Mesenchymal stem cell (in vitro differentiated cells and primary cell): Measurements from ENCODE around the gene GNG12.

ENCODE experiments used
- DNase-seq: peaks from one replicate; pipeline ENCODE4 v3.0.0-alpha.2; 2013
- H2AFZ ChIP-seq: one replicate; pipeline ENCODE4 v1.6.1; 2013; ENCODE audit warnings: low read depth, mild to moderate bottlenecking, control low read depth, inconsistent platforms, low read length, moderate library complexity
- H2AK5ac ChIP-seq: 2 replicates; pipeline ENCODE4 v1.6.1; 2013; ENCODE audit warnings: low read length, moderate library complexity, mild to moderate bottlenecking, inconsistent platforms; ENCODE audit not compliant: severe bottlenecking
- H2BK120ac ChIP-seq: one replicate; pipeline ENCODE4 v1.6.1; 2013; ENCODE audit warnings: low read depth, mild to moderate bottlenecking, inconsistent platforms, low read length, moderate library complexity
- H2BK12ac ChIP-seq, 2 experiments: one replicate each; pipeline ENCODE4 v1.6.1; 2013; ENCODE audit warnings: inconsistent platforms in 2 of 2, low read length in 2 of 2, mild to moderate bottlenecking in 2 of 2, moderate library complexity in 2 of 2, control low read depth in 1 of 2
- H2BK15ac ChIP-seq: one replicate; pipeline ENCODE4 v1.6.1; 2013; ENCODE audit warnings: mild to moderate bottlenecking, low read depth, inconsistent platforms; ENCODE audit not compliant: poor library complexity, severe bottlenecking
- H2BK5ac ChIP-seq: 2 replicates; pipeline ENCODE4 v1.6.1; 2013; ENCODE audit warnings: low read depth, mild to moderate bottlenecking, low read length, control low read depth, inconsistent platforms; ENCODE audit not compliant: poor library complexity, severe bottlenecking
- H3K14ac ChIP-seq, 2 experiments: one replicate each; pipeline ENCODE4 v1.6.1; 2013; ENCODE audit warnings: inconsistent platforms in 2 of 2, low read length in 2 of 2, control low read depth in 1 of 2, mild to moderate bottlenecking in 1 of 2, moderate library complexity in 1 of 2
- H3K18ac ChIP-seq, 2 experiments: one replicate each; pipeline ENCODE4 v1.6.1; 2013; ENCODE audit warnings: inconsistent platforms in 2 of 2, low read length in 2 of 2, control low read depth in 1 of 2, low read depth in 1 of 2, mild to moderate bottlenecking in 1 of 2
- H3K23ac ChIP-seq, 2 experiments: one replicate each; pipeline ENCODE4 v1.6.1; 2013; ENCODE audit warnings: inconsistent platforms in 2 of 2, low read length in 2 of 2, mild to moderate bottlenecking in 2 of 2, moderate library complexity in 2 of 2, control low read depth in 1 of 2
- H3K27ac ChIP-seq: 2 replicates; pipeline ENCODE4 v1.5.1; 2013; ENCODE audit warnings: mild to moderate bottlenecking, moderate library complexity, low read length, control low read depth, inconsistent platforms; ENCODE audit not compliant: poor library complexity, severe bottlenecking
- H3K27me3 ChIP-seq, 2 experiments: 2 replicates each; pipeline versions ENCODE4 v1.6.1 to v1.7.0; 2013; ENCODE audit warnings: low read length in 2 of 2, mild to moderate bottlenecking in 2 of 2, moderate library complexity in 2 of 2, control low read depth in 1 of 2, inconsistent platforms in 1 of 2; ENCODE audit not compliant: control insufficient read depth in 1 of 2, insufficient read depth in 1 of 2
- H3K36me3 ChIP-seq, 2 experiments: 2 replicates each; pipeline versions ENCODE4 v1.6.1 to v1.7.0; 2013; ENCODE audit warnings: low read length in 2 of 2, control low read depth in 1 of 2, inconsistent platforms in 1 of 2, low read depth in 1 of 2, mild to moderate bottlenecking in 1 of 2; ENCODE audit not compliant: insufficient read depth in 2 of 2, control insufficient read depth in 1 of 2
- H3K4ac ChIP-seq, 2 experiments: one replicate each; pipeline ENCODE4 v1.6.1; 2013; ENCODE audit warnings: inconsistent platforms in 2 of 2, low read length in 2 of 2, mild to moderate bottlenecking in 2 of 2, moderate library complexity in 2 of 2, control low read depth in 1 of 2, low read depth in 1 of 2
- H3K4me1 ChIP-seq: 2 replicates; pipeline ENCODE4 v1.6.1; 2013; ENCODE audit warnings: low read depth, low read length, control low read depth; ENCODE audit not compliant: control insufficient read depth, insufficient read depth
- H3K4me2 ChIP-seq: 2 replicates; pipeline ENCODE4 v1.6.1; 2013; ENCODE audit warnings: low read length, mild to moderate bottlenecking, inconsistent platforms; ENCODE audit not compliant: poor library complexity, severe bottlenecking
- H3K4me3 ChIP-seq, 2 experiments: 2 replicates each; pipeline versions ENCODE4 v1.5.1 to v1.7.0; 2013; ENCODE audit warnings: low read length in 2 of 2, mild to moderate bottlenecking in 2 of 2, control low read depth in 1 of 2, low read depth in 1 of 2; ENCODE audit not compliant: insufficient read depth in 1 of 2
- H3K79me1 ChIP-seq: replicated peaks from 2 replicates; pipeline ENCODE4 v1.6.1; 2013; ENCODE audit warnings: mild to moderate bottlenecking, control low read depth, low read length, inconsistent platforms; ENCODE audit not compliant: poor library complexity, severe bottlenecking
- H3K9ac ChIP-seq: 2 replicates; pipeline ENCODE4 v1.7.0; 2013; ENCODE audit warnings: mild to moderate bottlenecking, low read length, moderate library complexity
- H3K9me3 ChIP-seq: 2 replicates; pipeline ENCODE4 v1.7.0; 2013; ENCODE audit warnings: mild to moderate bottlenecking, low read length; ENCODE audit not compliant: control insufficient read depth
- H4K8ac ChIP-seq: one replicate; pipeline ENCODE4 v1.6.1; 2013; ENCODE audit warnings: inconsistent platforms, mild to moderate bottlenecking, low read length, moderate library complexity
- H4K91ac ChIP-seq: one replicate; pipeline ENCODE4 v1.6.1; 2013; ENCODE audit warnings: mild to moderate bottlenecking, low read length, inconsistent platforms
- WGBS: methylation state at CpG from one replicate; pipeline ENCODE4 v1.1.7; 2013; ENCODE audit warnings: mixed read lengths; 5-methylcytosine and 5-hydroxymethylcytosine counted together

Gene GNG12

GRCh38 chr1:67719329-67720196 lies 113.7 kb downstream of the GNG12 start:
- Histone ChIP-seq H3K4me1 (peaks cover 24% of the 10 kb centered on the region), H3K4ac (no peak overlapping the region), H2BK120ac (no peak overlapping the region), H4K8ac (no peak overlapping the region), H3K9me3 (no peaks in the 10 kb centered on the region), H3K23ac (peak overlapping the region in 1 of 2 experiments; percentile 49), H2BK12ac (peak overlapping the region in 1 of 2 experiments; percentile 33), H4K91ac (no peak overlapping the region), H3K18ac (no peak overlapping the region), H2BK5ac (no peak overlapping the region), H3K14ac (no peak overlapping the region), H3K79me1 (peaks cover 31% of the 10 kb centered on the region), H2BK15ac (no peak overlapping the region), H3K9ac (no peak overlapping the region), H3K27me3 (no peaks in the 10 kb centered on the region), H3K36me3 (peaks cover 3 to 4% of the 10 kb centered on the region in 2 experiments), H2AK5ac (no peak overlapping the region), H3K4me3 (no peak overlapping the region), H3K27ac (no peak overlapping the region), H2AFZ (no peak overlapping the region), H3K4me2 (no peak overlapping the region)
- no peak for DNase-seq
- WGBS = 88% methylated on average over 4 of the region's 6 CpGs

GRCh38 chr1:67717876-67718275 lies 115.4 kb downstream of the GNG12 start:
- Histone ChIP-seq H3K27me3 (no peaks in the 10 kb centered on the region), H2BK5ac (no peak overlapping the region), H4K91ac (no peak overlapping the region), H3K4me3 (no peak overlapping the region), H2BK15ac (no peak overlapping the region), H3K14ac (no peak overlapping the region), H2BK120ac (no peak overlapping the region), H3K4me2 (no peak overlapping the region), H3K36me3 (peaks cover 3 to 4% of the 10 kb centered on the region in 2 experiments), H3K27ac (no peak overlapping the region), H3K79me1 (peaks cover 34% of the 10 kb centered on the region), H4K8ac (no peak overlapping the region), H2AFZ (no peak overlapping the region), H3K4me1 (peaks cover 21% of the 10 kb centered on the region), H3K23ac (no peak overlapping the region), H2BK12ac (no peak overlapping the region), H3K18ac (no peak overlapping the region), H3K9me3 (no peaks in the 10 kb centered on the region), H3K9ac (no peak overlapping the region), H2AK5ac (no peak overlapping the region), H3K4ac (no peak overlapping the region)
- 83% methylated on average over 4 of the region's 4 CpGs for WGBS
- no peak for DNase-seq

DNA sequence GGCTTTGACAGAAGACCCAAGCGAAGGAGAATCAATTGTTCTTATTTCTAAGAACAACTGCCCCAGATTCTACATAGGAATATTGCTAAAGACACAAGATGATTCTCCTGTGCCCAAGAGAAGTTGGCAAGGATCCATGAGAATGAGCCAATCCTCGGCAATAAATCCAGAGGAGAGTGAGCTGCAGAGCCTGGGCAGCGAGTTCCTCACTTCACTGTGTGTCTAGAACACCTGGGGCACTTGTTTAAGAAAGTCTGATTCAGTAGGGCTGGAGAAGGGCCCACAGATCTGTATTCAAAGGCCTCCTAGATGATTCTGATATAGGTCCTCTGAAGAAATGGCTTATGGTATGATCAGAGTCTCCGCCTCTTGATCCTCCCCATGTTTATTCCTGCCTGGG lies 116.5 kb downstream of the GNG12 start:
- Histone ChIP-seq H3K79me1 (peaks cover 39% of the 10 kb centered on the region), H3K23ac (no peak overlapping the region), H3K4me1 (peaks cover 23% of the 10 kb centered on the region), H2AFZ (no peak overlapping the region), H2BK5ac (no peak overlapping the region), H3K9ac (no peak overlapping the region), H3K27me3 (no peaks in the 10 kb centered on the region), H3K27ac (no peak overlapping the region), H3K4me3 (no peak overlapping the region), H2BK120ac (no peak overlapping the region), H4K91ac (no peak overlapping the region), H4K8ac (no peak overlapping the region), H2AK5ac (no peak overlapping the region), H3K18ac (no peak overlapping the region), H3K4me2 (no peak overlapping the region), H3K36me3 (peaks cover 3 to 4% of the 10 kb centered on the region in 2 experiments), H3K4ac (no peak overlapping the region), H2BK12ac (no peak overlapping the region), H3K9me3 (no peaks in the 10 kb centered on the region), H2BK15ac (no peak overlapping the region), H3K14ac (no peak overlapping the region)
- no peak for DNase-seq
- whole genome bisulfite sequencing = 94% methylated on average over 4 of the region's 4 CpGs

DNA sequence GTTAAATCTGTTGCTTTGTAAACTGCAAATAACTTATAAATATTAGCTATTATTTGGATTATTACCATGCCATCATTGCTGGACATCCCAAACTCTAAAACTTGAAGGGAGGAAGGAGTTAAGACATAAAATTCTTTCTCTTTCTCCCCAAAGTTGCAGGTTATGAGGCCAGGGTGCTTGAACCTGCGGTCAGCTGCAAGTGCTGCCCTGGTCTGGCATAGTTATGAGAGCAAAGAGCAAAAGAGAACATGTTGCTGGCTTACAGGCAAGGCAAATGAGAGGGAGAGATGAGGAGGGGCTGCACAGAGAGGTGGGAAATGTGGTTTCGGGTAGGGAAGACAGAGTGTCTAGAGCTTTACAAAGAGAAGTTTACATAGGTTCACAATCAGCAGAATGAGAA lies 117.4 kb downstream of the GNG12 start:
- H3K9ac ChIP-seq = no peak overlapping the region
- H2AFZ ChIP-seq = no peak overlapping the region
- no peak overlapping the region for H3K23ac ChIP-seq
- no peak overlapping the region for H3K4me2 ChIP-seq
- no peak overlapping the region for H3K27ac ChIP-seq
- no peak overlapping the region for H4K8ac ChIP-seq
- 100% methylated on average over 2 of the region's 2 CpGs for WGBS
- H3K18ac ChIP-seq = no peak overlapping the region
- peaks cover 19% of the 10 kb centered on the region for H3K4me1 ChIP-seq
- no peak overlapping the region for H2BK5ac ChIP-seq
- no peak overlapping the region for H3K4ac ChIP-seq
- no peak overlapping the region for H4K91ac ChIP-seq
- no peaks in the 10 kb centered on the region for H3K9me3 ChIP-seq
- no peak overlapping the region for H2BK120ac ChIP-seq
- peaks cover 37% of the 10 kb centered on the region for H3K79me1 ChIP-seq
- no peak overlapping the region for H2BK12ac ChIP-seq
- H3K36me3 ChIP-seq = peaks cover 3 to 4% of the 10 kb centered on the region in 2 experiments
- H3K14ac ChIP-seq = no peak overlapping the region
- H3K4me3 ChIP-seq = no peak overlapping the region
- no peaks in the 10 kb centered on the region for H3K27me3 ChIP-seq
- DNase-seq = no peak
- no peak overlapping the region for H2BK15ac ChIP-seq
- H2AK5ac ChIP-seq = no peak overlapping the region
